GM23248 (cell line): ENCODE measurements around the gene PLD1. TPM values are rescaled to one million over a fixed set of nuclear protein-coding genes. Genes with fewer than 3 reads are reported as not detected.

ENCODE experiments used
- DNase-seq: peaks from one replicate; pipeline ENCODE4 v3.0.0-alpha.2; 2015
- H2AFZ ChIP-seq: fragments of 200-600 bp; sonication (generic); 2 replicates; pipeline ENCODE4 v1.6.1; 2016; ENCODE audit warnings: antibody characterized with exemption
- H3F3A ChIP-seq: fragments of 200-600 bp; sonication (generic); 2 replicates; pipeline ENCODE4 v1.6.1; 2016; ENCODE audit warnings: mild to moderate bottlenecking, antibody characterized with exemption, mixed run types; ENCODE audit not compliant: insufficient read depth
- H3K27ac ChIP-seq: fragments of 200-600 bp; sonication (generic); 2 replicates; pipeline ENCODE4 v1.5.1; 2016; ENCODE audit warnings: mild to moderate bottlenecking
- H3K27me3 ChIP-seq: fragments of 200-600 bp; sonication (generic); replicated peaks from 2 replicates; pipeline ENCODE4 v1.6.1; 2016; ENCODE audit warnings: mild to moderate bottlenecking; ENCODE audit not compliant: insufficient read depth
- H3K36me3 ChIP-seq: fragments of 200-600 bp; sonication (generic); 2 replicates; pipeline ENCODE4 v1.6.1; 2016; ENCODE audit warnings: low read depth, mild to moderate bottlenecking
- H3K4me1 ChIP-seq: fragments of 200-600 bp; sonication (generic); 2 replicates; pipeline ENCODE4 v1.6.1; 2016; ENCODE audit warnings: mild to moderate bottlenecking; ENCODE audit not compliant: insufficient read depth
- H3K4me2 ChIP-seq: fragments of 200-600 bp; sonication (generic); one replicate; pipeline ENCODE4 v1.6.1; 2016; ENCODE audit warnings: mild to moderate bottlenecking; ENCODE audit not compliant: unreplicated experiment
- H3K4me3 ChIP-seq: fragments of 200-600 bp; sonication (generic); 2 replicates; pipeline ENCODE4 v1.5.1; 2016; ENCODE audit warnings: mild to moderate bottlenecking
- H3K79me2 ChIP-seq: fragments of 200-600 bp; sonication (generic); 2 replicates; pipeline ENCODE4 v1.6.1; 2016; ENCODE audit warnings: mild to moderate bottlenecking; ENCODE audit not compliant: insufficient read depth
- H3K9ac ChIP-seq: fragments of 200-600 bp; sonication (generic); 2 replicates; pipeline ENCODE4 v1.6.1; 2016; ENCODE audit warnings: mild to moderate bottlenecking
- H3K9me2 ChIP-seq: fragments of 200-600 bp; sonication (generic); 2 replicates; pipeline ENCODE4 v1.6.1; 2016; ENCODE audit warnings: mixed run types, mild to moderate bottlenecking, moderate library complexity; ENCODE audit not compliant: insufficient read depth
- H3K9me3 ChIP-seq: fragments of 200-600 bp; sonication (generic); one replicate; pipeline ENCODE4 v1.6.1; 2017; ENCODE audit warnings: low read depth
- H4K20me1 ChIP-seq: fragments of 200-600 bp; sonication (generic); 2 replicates; pipeline ENCODE4 v1.6.0; 2016; ENCODE audit not compliant: insufficient read depth
- EZH2 ChIP-seq: fragments of 200-600 bp; sonication (generic); IDR thresholded peaks from 2 replicates; pipeline ENCODE4 v1.6.1; 2018; ENCODE audit warnings: antibody characterized with exemption, mild to moderate bottlenecking; ENCODE audit not compliant: insufficient read depth, poor library complexity, severe bottlenecking
- EZH2phosphoT487 ChIP-seq: fragments of 200-600 bp; sonication (generic); IDR thresholded peaks from 2 replicates; pipeline ENCODE4 v1.6.1; 2018; ENCODE audit warnings: antibody characterized with exemption, moderate library complexity, mild to moderate bottlenecking, low read depth; ENCODE audit not compliant: insufficient read depth
- WGBS, 2 experiments: methylation state at CpG; one replicate each; pipeline ENCODE4 v1.1.6; 2015 to 2017; ENCODE audit warnings: low lambda C conversion rate in 2 of 2, low coverage in 1 of 2; ENCODE audit errors: missing lambda C conversion rate in 2 of 2; 5-methylcytosine and 5-hydroxymethylcytosine counted together
- in situ Hi-C: fragments of 300-500 bp; cut with MboI; formaldehyde crosslinking; loops from 2 replicates; pipeline ENCODE4 v1.15.0; 2020
- polyA plus RNA-seq: library from polyadenylated mRNA; unstranded; fragments of >200 nt; fragmentation: Nextera tagmentation; extraction: Ambion mirVana; gene quantifications from 2 replicates; pipeline ENCODE4 v1.2.1, GENCODE V29; 2016
- total RNA-seq: library from RNA; depleted of rRNA; stranded (reverse); fragments of >200 nt; shearing (Covaris generic); gene quantifications from 2 replicates; pipeline ENCODE4 v1.2.3, GENCODE V29; 2014

PLD1 gene
- total and polyA plus RNA-seq, 2 experiments from 2014 or later = 3.0 to 4.6 TPM

DNA sequence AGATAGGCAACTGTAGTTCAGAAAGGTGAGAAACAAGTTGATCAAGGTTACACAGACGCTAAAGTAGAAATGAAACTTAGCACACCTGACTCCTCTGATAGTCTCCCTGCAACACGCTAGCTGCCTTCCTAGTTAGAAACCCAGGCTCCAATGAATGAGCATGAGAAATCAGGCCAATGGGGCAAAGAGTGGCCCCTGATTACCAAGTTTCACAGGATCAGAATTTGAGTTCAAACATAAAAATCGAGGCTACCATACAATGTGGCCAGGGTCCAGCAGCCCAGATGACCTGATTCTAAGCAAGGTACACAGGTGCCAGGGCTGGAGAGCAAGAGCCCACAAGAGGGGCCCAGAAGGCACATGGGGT is 7.7 kb downstream of the PLD1 start:
- H3K79me2 ChIP-seq = no peaks in the 10 kb centered on the region
- in situ Hi-C loops = no loop called here
- peaks cover 38% of the 10 kb centered on the region for H3K4me1 ChIP-seq

GRCh38 chr3:171801738-171802589 is 8.3 kb downstream of the PLD1 start:
- no peaks in the 10 kb centered on the region for H3K27me3 ChIP-seq
- no peaks in the 10 kb centered on the region for H3K36me3 ChIP-seq
- no peaks in the 10 kb centered on the region for H3K79me2 ChIP-seq
- no peaks in the 10 kb centered on the region for H4K20me1 ChIP-seq
- in situ Hi-C loops = no loop called here
- H3K27ac ChIP-seq = peak overlapping the region; percentile 27
- 28 to 33% methylated on average over 4 of the region's 4 CpGs for WGBS, 2 experiments
- TF ChIP-seq EZH2 (no peak), EZH2phosphoT487 (peak; percentile 80; the same call in 1 of the 2 replicates)
- H3K9me2 ChIP-seq = no peaks in the 10 kb centered on the region
- H2AFZ ChIP-seq = no peak overlapping the region
- DNase-seq = peak; percentile 86
- H3K4me2 ChIP-seq = peak overlapping the region; percentile 49
- H3F3A ChIP-seq = peaks cover 21% of the 10 kb centered on the region
- H3K9ac ChIP-seq = peak overlapping the region; percentile 31; the same call in 1 of the 2 replicates
- peaks cover 37% of the 10 kb centered on the region for H3K4me1 ChIP-seq
- no peak overlapping the region for H3K4me3 ChIP-seq
- H3K9me3 ChIP-seq = no peaks in the 10 kb centered on the region

More for the DNA sequence above, 7.7 kb downstream of the PLD1 start:
- no peak overlapping the region for H3K9ac ChIP-seq
- H3K4me3 ChIP-seq = no peak overlapping the region
- H3K27ac ChIP-seq = peak overlapping the region; percentile 27; the same call in 1 of the 2 replicates
- H3K4me2 ChIP-seq = no peak overlapping the region
- no peaks in the 10 kb centered on the region for H3K36me3 ChIP-seq
- H3K9me2 ChIP-seq = no peaks in the 10 kb centered on the region
- TF ChIP-seq EZH2 (no peak), EZH2phosphoT487 (no peak)
- no peaks in the 10 kb centered on the region for H3K9me3 ChIP-seq
- no peak for DNase-seq
- peaks cover 21% of the 10 kb centered on the region for H3F3A ChIP-seq
- no peaks in the 10 kb centered on the region for H4K20me1 ChIP-seq
- 100% methylated on average over 3 of the region's 3 CpGs for WGBS, 2 experiments
- no peaks in the 10 kb centered on the region for H3K27me3 ChIP-seq
- no peak overlapping the region for H2AFZ ChIP-seq

DNA sequence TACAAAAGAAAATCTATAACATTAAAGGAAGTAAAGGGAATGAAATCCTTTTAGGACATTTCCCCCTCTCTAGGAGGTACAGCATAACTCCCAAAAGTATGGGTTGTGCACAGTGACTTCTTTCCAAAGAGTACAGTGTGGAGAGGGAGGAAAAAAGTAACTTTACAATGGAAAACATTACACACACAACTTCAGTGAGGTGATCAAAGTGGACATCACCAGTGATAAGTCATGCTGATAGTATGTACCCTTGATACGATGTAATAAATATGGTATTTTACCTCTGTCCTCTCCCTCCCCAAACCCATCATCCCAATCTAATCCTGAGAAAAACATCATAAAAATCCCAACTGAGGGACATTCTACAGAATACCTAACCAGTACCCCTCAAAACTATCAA is 10.8 kb downstream of the PLD1 start:
- H3K9me2 ChIP-seq = no peaks in the 10 kb centered on the region
- no peak for DNase-seq
- 84 to 92% methylated on average over 1 of the region's 1 CpG for WGBS, 2 experiments
- H3K27ac ChIP-seq = no peak overlapping the region
- H3K27me3 ChIP-seq = no peaks in the 10 kb centered on the region
- peaks cover 15% of the 10 kb centered on the region for H3F3A ChIP-seq
- H3K4me1 ChIP-seq = peaks cover 15% of the 10 kb centered on the region
- in situ Hi-C loops = no loop called here
- H2AFZ ChIP-seq = no peak overlapping the region
- H3K4me2 ChIP-seq = no peak overlapping the region
- H3K4me3 ChIP-seq = no peak overlapping the region
- no peak for TF ChIP-seq EZH2phosphoT487
- no peak overlapping the region for H3K9ac ChIP-seq
- H3K9me3 ChIP-seq = no peaks in the 10 kb centered on the region
- no peaks in the 10 kb centered on the region for H3K79me2 ChIP-seq
- no peaks in the 10 kb centered on the region for H3K36me3 ChIP-seq
- no peaks in the 10 kb centered on the region for H4K20me1 ChIP-seq

DNA sequence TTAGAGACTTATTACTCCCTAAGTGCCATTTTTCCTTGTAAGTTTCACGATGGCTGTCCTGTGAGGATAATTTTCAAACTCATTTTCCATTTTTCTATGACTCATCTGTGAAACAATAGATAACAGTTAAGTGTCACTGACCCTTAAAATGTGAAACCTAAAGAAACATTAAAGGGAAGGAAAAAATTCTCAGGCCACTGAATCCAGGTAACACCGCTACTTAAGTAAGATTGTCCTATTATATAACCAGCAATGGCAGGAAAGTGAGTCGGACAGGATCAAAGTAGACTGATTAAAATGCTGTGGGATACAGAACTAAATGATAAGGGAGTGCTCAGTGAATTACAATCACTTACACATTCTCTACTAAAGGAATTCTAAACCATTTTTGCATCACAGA is 12.4 kb downstream of the PLD1 start:
- Histone ChIP-seq H3K4me1 (peaks cover 15% of the 10 kb centered on the region), H3K9ac (no peak overlapping the region), H3K9me3 (no peaks in the 10 kb centered on the region), H3K79me2 (no peaks in the 10 kb centered on the region), H3K4me3 (no peak overlapping the region), H3K4me2 (no peak overlapping the region), H3K9me2 (no peaks in the 10 kb centered on the region), H3F3A (peaks cover 15% of the 10 kb centered on the region), H2AFZ (no peak overlapping the region), H3K27me3 (no peaks in the 10 kb centered on the region), H3K27ac (no peak overlapping the region), H4K20me1 (no peaks in the 10 kb centered on the region), H3K36me3 (no peaks in the 10 kb centered on the region)
- 95 to 97% methylated on average over 3 of the region's 3 CpGs for WGBS, 2 experiments
- TF ChIP-seq EZH2 (no peak), EZH2phosphoT487 (no peak)
- in situ Hi-C loops = no loop called here
- no peak for DNase-seq
